Activated CD8-positive, alpha-beta memory T cell treated with anti-CD3 and anti-CD28 coated beads, Interleukin-2, amount 50 U/mL, for 48 hours (primary cell): ENCODE measurements around the gene JMJD8.

Source experiments
- DNase-seq: peaks from one replicate; pipeline ENCODE4 v3.0.0-alpha.2; 2020

The JMJD8 gene

DNA sequence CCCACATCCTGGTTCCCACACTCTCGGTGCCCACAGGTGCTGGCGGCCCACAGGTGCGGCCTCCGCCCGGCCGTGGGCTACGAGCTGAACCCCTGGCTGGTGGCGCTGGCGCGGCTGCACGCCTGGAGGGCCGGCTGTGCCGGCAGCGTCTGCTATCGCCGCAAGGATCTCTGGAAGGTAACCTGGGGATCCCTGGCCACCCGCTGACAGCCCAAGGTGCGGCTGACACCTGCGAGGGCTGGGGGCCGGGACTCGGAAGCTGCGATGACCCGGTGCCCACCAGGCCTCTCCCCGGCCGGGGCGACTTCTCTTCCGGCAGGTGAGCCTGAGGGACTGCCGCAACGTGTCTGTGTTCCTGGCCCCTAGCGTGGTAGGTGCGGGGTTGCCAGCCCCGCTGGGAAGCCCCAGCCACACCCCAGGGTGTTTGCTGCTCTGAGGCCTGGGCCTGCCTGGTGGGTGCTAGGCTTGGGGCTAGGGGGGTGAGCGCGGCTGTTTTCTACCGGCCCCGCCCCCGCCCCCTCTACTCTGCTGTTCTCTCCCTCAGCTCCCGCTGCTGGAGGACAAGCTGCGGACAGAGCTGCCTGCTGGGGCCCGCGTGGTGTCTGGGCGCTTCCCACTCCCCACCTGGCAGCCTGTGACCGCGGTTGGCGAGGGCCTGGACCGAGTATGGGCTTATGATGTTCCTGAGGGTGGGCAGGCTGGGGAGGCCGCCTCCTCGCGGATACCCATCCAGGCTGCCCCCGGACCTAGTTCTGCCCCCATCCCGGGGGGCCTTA is 37.8 kb upstream of the JMJD8 start:
- DNase-seq: no peak

GRCh38 chr16:720990-721764 is 37.0 kb upstream of the JMJD8 start, which contains the start of gene ANTKMT:
Gene ANTKMT, plus strand, starts transcription at chr16:721146. Its CDS starts 129 bp downstream, at chr16:721275.
- peak; percentile 90 for DNase-seq

DNA sequence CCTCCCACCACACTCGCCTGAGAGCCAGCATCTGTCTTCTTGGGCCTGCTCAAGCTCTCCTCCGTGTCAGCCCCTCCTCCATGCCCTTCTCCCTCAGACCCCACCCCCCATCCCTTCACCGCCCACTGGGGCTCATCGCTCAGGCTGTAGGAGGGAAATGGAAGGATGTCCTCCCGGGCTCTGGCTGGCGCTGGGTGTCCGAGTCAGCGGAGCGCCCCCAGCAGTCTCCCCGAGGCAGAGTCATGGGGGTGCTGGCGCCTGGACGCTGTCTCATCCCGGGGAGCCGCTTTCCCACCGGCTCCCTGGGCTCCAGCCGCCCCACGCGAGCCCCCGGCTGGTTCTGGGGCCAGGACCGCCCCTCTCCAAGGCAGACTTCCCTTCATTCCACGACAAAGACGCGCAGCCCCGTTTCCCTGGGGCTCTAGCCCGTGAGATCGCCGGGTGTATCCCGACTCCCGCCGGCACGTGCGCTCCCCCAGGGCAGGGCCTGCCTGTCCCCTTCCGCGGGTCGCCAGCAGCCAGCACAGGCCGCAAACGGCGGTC is 36.4 kb upstream of the JMJD8 start:
- peak; percentile 77 for DNase-seq

GRCh38 chr16:719815-720446 is 35.8 kb upstream of the JMJD8 start:
- DNase-seq: no peak

GRCh38 chr16:718922-719321 is 34.8 kb upstream of the JMJD8 start:
- no peak for DNase-seq

- no peak for DNase-seq
Measured at GRCh38 chr16:718389-718788, 34.3 kb upstream of the JMJD8 start.

- no peak for DNase-seq
Measured at GRCh38 chr16:717450-718245, 33.5 kb upstream of the JMJD8 start.

GRCh38 chr16:716768-717325 is 32.7 kb upstream of the JMJD8 start:
- DNase-seq: no peak

GRCh38 chr16:716200-716568 is 32.0 kb upstream of the JMJD8 start:
- no peak for DNase-seq

- no peak for DNase-seq
Measured at GRCh38 chr16:715477-716199, 31.5 kb upstream of the JMJD8 start.

- DNase-seq: peak; percentile 97
Measured at GRCh38 chr16:714558-715476, 30.7 kb upstream of the JMJD8 start, which contains the start of gene METRN. Gene METRN, plus strand, starts transcription at chr16:715118. Its CDS starts 172 bp downstream, at chr16:715290.

DNA sequence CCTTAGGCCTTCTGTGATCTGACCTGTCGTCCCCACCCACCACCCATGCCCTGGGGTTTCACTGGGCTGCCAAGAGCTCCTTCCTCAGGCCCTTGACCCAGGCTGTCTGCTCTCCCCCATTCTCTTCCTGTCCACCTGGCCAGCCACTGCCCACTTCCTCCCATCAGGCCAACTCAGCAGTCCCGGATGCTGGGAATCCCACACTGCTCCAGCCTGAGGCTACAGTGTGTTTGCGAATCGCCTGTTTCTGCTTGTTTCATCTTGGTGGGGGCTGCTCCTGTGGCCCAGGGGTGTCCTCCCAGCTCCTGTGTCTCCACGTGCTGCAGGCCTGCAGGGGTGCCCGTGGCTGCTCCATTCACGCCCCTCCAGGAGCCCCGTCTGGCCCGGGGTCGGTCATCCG is 29.9 kb upstream of the JMJD8 start:
- DNase-seq: no peak

- DNase-seq: peak; percentile 83
Measured at GRCh38 chr16:712740-713250, 28.7 kb upstream of the JMJD8 start.

- peak; percentile 95 for DNase-seq
Measured at GRCh38 chr16:711548-712320, 27.6 kb upstream of the JMJD8 start.

GRCh38 chr16:711084-711483 is 26.9 kb upstream of the JMJD8 start:
- DNase-seq: no peak

GRCh38 chr16:710500-711075 is 26.5 kb upstream of the JMJD8 start:
- no peak for DNase-seq

DNA sequence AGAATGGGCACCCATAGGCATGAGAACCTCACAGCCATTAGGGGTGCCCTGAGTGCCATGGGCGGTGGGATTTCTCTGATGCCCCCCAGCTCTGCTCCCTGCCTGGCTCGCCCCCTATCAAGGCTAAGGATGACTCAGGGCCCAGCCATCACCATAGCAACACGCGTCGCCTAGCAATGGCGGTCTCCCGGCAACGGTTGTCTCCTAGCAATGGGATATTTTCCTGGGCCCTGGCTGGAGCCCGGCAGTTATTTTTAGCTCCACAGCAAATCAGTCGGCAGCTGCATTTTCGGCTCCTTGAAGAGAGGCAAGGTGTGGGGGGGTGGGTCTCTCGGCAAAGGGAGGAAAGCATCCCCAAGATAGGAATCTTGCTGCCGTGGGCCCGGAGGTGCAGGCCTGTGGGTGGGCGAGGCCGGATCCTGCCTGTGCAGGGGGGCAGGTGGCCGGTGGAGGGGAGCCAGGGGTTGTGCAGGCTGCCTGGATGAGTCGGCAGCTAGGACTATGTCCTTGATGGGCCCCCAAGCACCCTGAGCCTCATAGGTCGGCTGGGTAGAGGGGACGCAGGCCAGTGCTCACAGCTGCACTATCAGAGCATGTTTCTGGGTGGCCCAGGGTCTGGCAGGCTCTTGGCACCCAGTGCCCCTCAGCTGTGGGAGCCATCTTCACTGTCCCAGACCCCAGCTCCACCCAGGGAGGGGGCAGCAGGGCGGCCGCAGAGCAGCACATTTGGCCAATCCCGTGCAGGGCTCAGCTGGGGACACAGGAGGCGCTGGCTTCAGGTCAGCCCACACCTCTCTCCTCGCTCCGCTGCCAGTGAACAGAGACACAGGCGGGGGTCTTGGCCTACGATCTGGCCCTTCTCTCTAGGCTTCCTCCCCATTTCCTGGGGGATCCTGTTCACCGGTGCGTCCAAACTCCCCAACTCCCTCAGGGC is 25.7 kb upstream of the JMJD8 start:
- DNase-seq: no peak

DNA sequence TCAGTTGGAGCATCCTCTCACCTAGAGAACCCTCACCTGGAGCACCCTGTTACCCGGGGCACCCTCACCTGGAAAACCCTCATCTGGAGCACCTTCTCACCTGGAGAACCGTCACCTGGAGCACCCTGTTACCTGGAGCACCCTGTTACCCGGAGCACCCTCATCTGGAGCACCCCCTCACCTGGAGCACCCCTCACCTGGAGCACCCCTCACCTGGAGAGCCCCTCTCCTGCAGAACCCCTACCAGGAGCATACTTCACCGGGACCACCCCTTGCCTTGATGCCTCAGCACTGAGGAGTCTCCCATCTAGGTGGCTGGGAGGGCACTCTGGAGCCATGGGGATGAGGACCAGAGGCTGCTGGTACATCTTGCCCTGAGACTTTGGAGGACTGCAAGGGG is 24.8 kb upstream of the JMJD8 start:
- DNase-seq: no peak
